Stimulated activated CD4-positive, alpha-beta T cell treated with anti-CD3 and anti-CD28 coated beads, Interleukin-12 subunit alpha, Interleukin-12 subunit beta, amount 100 ng/mL, for 4 hours (primary cell): Measurements from ENCODE around the gene CELF2.
"Not testable (repeated sequence)": the region's sequence is repeated elsewhere in the genome, so short reads cannot be mapped to it uniquely, and the experiment has no call there.

Experiments
- DNase-seq: peaks from one replicate; pipeline ENCODE4 v3.0.0-alpha.2; 2020

CELF2 gene

GRCh38 chr10:11098666-11099065 is 81.0 kb downstream of the CELF2 start:
- no peak for DNase-seq

GRCh38 chr10:11104772-11105675 is 87.4 kb downstream of the CELF2 start:
- no peak for DNase-seq

GRCh38 chr10:11105676-11106004 is 88.0 kb downstream of the CELF2 start:
- DNase-seq: no peak

GRCh38 chr10:11106621-11107374 is 89.1 kb downstream of the CELF2 start:
- DNase-seq: no peak

- DNase-seq: no peak
Observed at GRCh38 chr10:11107948-11108347, 90.3 kb downstream of the CELF2 start.

- no peak for DNase-seq
Observed at GRCh38 chr10:11108356-11108755, 90.7 kb downstream of the CELF2 start.

- DNase-seq: no peak
Observed at GRCh38 chr10:11109590-11109989, 91.9 kb downstream of the CELF2 start.

- no peak for DNase-seq
Observed at GRCh38 chr10:11110539-11110938, 92.9 kb downstream of the CELF2 start.

- DNase-seq: no peak
Observed at GRCh38 chr10:11111490-11111889, 93.8 kb downstream of the CELF2 start.

- DNase-seq: no peak
Observed at GRCh38 chr10:11112718-11113117, 95.0 kb downstream of the CELF2 start.

GRCh38 chr10:11113156-11113555 is 95.5 kb downstream of the CELF2 start:
- peak; percentile 9 for DNase-seq

- DNase-seq: no peak
Observed at GRCh38 chr10:11114269-11114668, 96.6 kb downstream of the CELF2 start.

- DNase-seq: no peak
Observed at GRCh38 chr10:11115337-11115736, 97.7 kb downstream of the CELF2 start.

GRCh38 chr10:11116361-11116760 is 98.7 kb downstream of the CELF2 start:
- DNase-seq: no peak

- no peak for DNase-seq
Observed at GRCh38 chr10:11116817-11117216, 99.1 kb downstream of the CELF2 start.

- no peak for DNase-seq
Observed at GRCh38 chr10:11118686-11119085, 101.0 kb downstream of the CELF2 start.

- DNase-seq: no peak
Observed at GRCh38 chr10:11119843-11120242, 102.2 kb downstream of the CELF2 start.

- DNase-seq: no peak
Observed at GRCh38 chr10:11120711-11121110, 103.0 kb downstream of the CELF2 start.

- DNase-seq: not testable (repeated sequence)
Observed at GRCh38 chr10:11123892-11124291, 106.2 kb downstream of the CELF2 start.

GRCh38 chr10:11125004-11125403 is 107.3 kb downstream of the CELF2 start:
- DNase-seq: no peak

GRCh38 chr10:11127017-11127416 is 109.3 kb downstream of the CELF2 start:
- not testable (repeated sequence) for DNase-seq

GRCh38 chr10:11131112-11131639 is 113.5 kb downstream of the CELF2 start:
- no peak for DNase-seq

- DNase-seq: no peak
Observed at GRCh38 chr10:11134411-11134810, 116.7 kb downstream of the CELF2 start.

GRCh38 chr10:11135709-11136108 is 118.0 kb downstream of the CELF2 start:
- DNase-seq: no peak
